Esophagus mucosa (tissue), 1 donor: ENCODE measurements around the gene DIO3. TPM values are rescaled to one million over a fixed set of nuclear protein-coding genes. Genes with fewer than 3 reads are reported as not detected.

ENCODE experiments used
- ATAC-seq: fragments of 200-7000 bp; cut with Tn5 transposase; one replicate; pipeline ENCODE4 v1.9.1; 2020
- total RNA-seq: library from RNA; stranded (reverse); gene quantifications from one replicate; pipeline ENCODE4 v1.2.4, GENCODE V29; 2023
- donor health status: DM: yes; HTN: yes; CAD: no.

The DIO3 gene
- total RNA-seq, 1 donor from 2014 or later, result 0.12 TPM

DNA sequence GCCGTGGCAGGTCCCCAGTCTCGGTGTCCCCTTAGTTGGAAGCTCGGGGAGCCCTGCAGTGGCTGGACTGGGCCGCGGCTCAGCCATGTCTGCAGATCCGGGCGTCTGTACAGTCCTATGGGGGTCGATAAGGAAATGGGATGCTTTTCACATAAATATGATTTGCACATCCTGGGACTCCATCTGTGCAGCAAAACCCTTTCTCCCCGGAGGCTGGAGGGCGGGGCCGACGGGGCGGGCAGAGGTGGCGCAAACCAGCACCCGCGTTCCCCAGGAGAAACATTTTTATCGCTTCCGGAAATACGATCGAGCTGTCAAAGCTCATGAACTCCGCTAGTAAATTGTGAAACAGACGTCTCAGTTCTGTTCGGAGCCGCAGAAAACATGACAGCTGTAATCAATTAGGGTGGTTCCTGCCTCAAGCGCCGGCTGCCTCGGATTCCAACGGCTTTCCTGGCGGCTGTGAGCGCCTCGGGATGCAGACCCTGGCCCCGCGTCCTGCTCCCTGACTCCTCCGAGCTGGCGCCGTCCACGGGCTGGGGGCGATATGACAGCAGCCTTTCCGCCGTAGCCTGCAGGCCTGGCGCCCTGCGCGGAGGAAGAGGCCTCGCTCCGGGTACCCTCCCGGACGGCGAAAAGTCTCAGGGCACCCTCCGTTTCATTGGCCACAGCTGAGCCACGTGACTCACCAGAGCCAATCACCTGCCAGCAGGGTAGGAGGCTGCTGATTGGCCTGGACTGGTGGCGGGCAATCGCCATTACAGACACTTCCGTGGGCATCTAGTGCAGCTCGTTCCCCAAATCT is 23.0 kb downstream of the DIO3 start:
- ATAC-seq, result no peak

DNA sequence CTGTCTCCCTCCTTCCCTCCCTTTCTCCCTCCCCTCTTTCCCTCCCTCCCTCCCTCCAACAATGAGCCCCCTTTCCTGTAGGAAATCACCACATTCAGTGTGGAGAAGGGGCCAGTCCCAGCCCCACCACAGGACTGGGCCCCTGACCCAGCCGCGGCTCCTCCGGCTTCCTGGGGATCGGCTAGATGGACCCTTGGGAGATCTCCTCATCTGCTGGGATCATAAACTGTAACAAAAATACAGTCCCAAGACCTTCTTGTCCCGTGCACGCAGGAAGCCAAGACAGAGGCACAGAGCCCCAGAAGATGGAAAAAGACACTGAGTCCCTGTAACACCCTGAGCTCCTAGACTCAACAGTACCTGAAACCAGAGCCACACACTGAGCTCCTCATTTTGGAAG is 23.9 kb downstream of the DIO3 start:
- no peak for ATAC-seq

DNA sequence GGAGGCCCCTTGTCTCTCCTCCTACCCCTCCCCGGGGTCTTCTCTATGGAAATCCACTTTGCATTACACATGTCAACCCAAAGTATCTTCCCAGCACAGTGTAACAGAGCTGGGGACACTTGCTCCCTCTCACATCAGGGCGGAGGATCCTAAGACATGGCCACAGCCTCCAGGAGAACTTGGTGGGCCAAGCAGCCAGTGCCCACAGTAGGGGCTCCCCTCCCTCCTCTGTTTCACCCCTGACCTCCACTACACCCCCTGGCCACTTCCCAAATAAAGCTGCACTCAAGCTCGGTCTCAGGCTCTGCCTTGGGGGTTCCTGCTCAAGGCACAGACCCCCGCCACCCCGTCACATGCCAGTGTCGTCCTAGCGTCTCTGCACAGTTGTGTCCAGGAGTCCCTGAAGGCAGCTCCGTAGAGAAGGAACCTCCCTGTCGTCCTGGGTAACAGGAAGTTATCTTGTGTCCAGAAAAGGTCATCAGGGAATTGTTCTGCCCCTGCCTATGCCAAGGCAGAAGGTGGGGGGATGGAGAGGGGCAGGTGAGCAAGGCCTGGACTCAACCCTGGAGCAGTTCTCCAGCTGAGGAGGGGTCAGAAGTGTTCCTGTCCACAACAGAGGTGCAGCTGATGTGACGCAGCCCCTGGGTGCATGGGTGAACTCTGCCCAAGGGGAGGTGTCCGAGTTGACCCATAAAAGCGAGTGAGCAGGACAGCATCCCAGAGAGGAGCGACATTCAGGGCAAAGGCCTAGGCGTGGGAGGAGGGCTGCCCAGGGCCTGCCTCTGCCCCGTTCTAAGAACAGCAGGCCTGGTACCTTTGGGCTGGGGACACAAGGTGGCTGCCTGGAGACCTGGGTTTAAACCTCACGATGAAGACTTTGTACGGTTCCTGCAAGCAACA is 25.5 kb downstream of the DIO3 start:
- ATAC-seq, result no peak

DNA sequence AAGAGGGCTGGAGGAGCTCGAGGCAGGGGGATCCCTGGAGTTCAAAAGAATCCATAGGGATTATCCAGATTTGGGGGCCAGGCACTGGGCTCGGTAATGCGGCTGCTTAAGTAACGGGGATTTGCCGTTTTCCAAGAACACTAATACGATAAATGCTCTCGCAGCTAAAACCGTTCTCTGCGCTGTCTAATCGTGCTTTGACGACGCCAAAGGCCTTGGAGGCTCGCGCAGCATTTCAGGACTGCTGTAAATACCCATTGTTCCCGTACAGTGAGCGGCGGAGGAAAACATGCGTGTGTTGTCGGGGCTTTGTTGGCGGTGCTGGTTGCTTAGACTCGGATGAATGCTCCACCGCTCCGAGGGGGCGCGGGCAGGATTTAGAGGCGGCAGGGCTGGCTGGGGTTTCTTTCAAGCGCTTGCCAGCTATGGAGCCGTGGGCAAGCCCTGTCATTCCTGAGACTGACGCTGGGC is 26.2 kb downstream of the DIO3 start:
- ATAC-seq, result no peak

DNA sequence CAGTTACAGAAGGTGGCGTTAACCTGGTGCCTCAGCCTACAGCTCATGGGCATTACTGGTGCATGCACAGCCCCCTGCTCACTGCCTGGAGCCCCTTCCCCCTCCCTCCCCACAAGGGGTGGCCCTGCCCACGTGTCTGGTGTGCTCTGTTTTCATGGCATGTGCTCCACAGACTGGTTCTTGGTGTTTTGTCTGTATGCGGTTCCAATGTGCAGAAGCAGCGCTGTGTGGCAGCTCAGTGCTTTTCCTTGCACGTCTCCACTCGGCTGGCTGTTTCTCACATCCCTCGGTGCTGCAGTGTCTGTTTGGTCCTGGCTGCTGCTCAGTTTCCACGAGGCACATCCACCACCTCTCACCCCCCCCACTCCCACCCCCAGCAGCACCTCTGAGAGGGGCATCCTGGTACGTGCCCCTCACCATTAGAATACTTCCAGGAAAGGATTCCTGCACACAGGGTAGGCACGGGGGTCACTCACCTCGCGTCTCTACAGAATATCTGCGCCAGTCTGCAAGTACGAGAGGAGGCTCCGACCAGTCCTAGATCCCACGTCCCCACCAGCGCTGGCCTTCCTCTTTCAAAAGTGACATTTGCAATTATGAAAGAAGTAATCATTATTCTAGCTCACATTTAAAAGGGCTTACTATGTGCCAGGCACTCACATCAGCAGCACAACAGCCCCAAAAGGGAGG is 27.1 kb downstream of the DIO3 start:
- ATAC-seq, result no peak

DNA sequence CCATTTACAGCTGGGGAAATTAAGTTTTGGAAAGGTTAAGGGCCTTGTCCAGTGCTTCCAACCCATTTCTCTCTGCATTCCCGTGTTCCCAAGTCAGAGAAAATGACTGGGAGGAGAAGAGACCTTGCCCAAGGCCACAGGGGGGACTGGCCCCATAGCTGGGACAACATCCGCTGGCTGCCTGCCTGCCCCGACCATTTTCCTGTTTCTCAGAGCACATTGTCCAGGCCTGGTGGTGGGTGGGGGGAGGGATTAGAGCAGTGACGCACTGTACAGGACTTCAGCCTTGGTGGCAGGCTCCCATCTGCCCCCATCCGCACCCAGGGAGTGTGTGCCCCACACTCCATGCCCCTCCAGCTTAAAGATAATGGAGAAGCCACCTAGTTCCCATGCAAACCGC is 27.7 kb downstream of the DIO3 start:
- no peak for ATAC-seq

DNA sequence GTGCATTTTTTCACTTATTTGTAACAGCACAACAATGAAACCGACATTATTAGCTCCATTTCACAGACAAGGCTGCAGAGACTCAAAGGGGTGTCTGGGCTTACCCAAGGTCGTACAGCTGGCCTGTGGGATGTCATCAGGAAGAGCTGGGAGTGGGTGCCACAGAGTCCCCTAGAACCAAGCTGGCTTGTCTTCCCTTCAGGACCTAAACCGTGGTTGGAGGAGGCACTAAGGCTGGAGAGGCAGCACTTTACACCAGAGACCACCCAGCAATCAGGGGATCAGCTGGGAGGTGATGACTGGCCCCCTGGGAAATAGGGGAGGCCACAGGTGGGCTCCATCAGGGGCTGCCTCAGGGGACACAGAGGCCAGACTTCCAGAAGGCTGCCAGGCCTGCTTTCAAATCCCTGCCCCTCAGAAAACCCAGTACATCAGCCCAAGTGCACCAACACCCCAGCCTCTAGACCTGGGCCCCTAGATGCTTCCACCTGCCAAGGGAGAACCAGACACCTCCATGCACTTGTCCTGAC is 28.3 kb downstream of the DIO3 start:
- ATAC-seq, result no peak

DNA sequence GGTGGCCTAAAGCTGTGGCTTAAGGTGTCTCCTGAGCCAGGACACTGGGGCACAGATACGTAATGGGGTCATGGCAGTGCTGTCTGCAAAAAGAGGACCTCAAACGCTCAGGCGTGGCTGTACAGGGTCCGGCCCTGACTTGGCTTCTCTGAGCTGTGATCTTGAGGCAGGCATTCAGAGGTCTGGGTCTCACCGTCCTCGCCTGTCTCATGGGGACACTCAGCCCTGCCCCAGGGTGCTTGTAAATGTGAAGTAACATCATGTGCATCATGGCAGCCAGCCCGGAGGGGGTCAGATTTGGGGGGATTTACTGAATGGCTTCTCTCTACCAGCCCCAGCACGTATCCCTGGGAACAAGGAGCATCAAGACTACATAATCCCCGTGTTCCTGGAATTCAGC is 28.8 kb downstream of the DIO3 start:
- no peak for ATAC-seq

DNA sequence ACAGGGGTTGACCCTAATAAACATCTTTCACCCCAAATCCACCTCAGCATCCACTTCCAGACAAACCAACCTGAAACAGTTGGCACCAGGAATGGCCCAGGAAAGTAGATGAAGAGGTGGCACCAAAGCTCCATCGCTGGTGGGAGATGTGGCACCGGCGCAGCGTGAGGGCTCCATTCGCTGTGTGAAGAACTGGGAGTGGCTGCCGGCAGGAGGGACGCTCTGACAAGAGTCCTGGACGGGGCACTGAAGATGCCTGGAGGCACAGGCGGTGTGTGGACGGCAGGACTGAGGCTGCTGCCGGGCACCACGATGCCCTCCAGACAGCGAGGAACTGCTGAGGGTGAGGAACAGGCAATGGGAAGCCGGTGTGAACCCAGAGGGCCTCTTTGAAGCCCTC is 29.3 kb downstream of the DIO3 start:
- no peak for ATAC-seq

DNA sequence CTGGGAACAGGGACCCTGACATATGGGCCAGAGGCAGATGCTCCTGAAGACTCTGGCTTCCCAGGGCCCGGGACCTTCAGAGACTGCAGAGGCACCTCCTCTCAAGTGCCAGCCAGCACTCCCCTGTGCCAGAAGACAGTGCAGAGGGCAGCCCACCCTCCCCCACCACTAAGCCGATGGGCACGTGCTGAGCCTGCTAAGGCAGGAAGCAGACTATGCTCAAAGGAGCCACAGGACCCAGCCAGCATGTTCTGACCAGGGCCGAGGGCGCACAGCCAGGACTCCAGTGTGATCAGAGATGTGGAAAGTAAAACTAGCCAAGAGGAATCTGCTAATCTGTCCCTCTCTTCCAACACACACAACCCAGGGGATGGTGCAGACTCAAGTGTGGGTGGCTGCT is 29.8 kb downstream of the DIO3 start:
- no peak for ATAC-seq

DNA sequence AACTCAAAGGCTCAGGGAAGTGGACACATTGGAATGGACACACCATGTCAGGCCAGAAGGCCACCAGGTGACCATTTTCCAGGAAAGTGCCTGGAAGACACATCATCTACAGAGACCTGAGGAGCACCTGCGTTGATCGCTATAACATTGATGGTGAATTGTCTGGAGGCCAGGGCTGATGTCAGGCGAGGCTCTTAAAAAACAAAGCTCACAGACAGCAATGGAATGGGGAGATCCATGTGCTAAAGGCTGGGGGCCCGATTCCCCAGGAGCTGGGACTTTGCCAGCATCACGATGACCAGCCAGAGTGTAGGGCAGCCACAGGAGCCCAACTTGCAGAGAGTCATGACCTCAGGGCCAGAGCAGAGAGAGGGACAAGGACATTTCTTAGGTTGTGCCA is 30.3 kb downstream of the DIO3 start:
- no peak for ATAC-seq

DNA sequence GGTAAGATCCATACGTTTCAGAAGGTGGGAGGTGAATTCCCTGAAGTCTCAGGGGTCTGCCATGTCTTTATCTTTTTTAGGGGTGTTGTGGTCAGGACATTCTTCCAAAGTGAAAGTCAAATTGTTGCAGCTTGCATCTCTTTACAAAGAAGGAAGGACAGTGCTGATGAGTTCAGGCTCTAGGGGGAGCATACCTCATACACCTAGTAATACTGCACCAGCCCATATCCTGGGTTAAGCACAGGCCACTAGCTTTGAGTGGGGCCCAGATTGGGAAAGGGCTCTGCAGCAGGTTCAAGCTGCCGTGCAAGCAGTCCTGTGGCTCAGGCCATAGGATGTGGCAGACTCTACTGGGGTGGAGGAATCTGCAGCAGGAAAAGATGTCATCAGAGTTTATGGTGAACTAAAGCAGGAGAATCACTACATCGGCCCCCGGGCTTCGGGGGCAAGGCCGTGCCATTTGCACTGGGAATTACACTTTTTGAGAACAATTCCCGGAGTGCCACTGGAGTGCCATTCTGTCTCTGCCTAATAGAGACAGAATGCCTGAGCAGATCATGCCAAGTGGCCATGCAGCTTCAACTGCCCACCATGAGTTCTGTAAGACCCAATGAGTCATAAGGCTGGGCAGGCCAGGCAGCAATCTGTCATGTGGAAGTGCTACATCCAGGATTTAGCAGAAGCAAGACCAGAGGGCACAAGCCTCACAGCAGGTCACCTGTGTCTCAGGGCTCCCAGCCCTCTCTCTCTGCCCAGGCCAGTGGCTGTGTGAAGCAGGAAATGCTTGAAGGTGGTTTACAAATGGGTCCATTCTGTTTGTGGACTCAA is 32.3 kb downstream of the DIO3 start:
- no peak for ATAC-seq

DNA sequence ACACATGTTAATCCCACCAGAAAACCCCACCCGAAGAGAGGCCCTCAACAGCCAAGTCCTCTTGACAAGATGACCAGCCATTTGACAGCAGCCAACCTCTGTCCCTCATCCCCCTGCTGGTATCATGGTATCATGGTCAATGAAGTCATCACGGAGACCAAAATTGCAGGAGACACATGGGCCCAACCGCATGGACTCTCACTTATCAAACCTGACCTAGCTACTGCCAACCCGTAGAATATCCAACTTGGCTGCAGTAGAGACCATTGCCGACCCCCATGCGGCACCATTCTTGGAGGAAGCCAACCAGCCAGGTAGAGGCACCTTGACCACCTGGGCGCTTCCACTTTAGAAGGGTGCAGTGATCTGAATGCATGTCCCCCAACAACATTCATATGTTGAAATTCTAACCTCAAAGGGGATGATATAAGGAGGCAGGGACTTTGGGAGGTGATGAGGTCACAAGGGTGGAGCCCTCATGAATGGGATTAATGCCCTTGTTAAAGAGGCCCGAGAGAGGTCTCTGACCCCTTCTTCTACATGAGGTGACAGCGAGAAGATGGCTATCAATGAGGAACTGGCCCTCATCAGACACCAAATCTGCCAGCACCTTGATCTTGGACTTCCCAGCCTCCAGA is 33.3 kb downstream of the DIO3 start:
- ATAC-seq, result no peak

DNA sequence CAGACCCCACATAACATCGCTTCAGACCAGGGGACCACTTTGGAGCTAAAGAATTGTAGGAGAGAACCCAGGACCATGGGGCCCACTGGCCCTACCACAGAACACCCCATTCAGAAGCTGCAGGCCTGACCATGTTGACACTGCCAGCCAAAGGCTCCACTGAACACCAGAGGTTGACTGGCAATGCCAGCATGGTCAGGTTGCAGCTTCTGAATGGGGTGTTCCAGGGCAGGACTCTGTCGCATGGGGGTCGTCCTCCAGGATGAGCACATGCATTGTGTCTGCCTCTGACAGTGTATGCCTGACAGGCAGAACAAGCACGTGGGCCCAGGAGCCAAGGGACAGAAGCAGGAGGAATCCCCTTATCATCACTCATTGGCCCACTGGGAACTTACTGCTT is 34.1 kb downstream of the DIO3 start:
- ATAC-seq, result no peak

DNA sequence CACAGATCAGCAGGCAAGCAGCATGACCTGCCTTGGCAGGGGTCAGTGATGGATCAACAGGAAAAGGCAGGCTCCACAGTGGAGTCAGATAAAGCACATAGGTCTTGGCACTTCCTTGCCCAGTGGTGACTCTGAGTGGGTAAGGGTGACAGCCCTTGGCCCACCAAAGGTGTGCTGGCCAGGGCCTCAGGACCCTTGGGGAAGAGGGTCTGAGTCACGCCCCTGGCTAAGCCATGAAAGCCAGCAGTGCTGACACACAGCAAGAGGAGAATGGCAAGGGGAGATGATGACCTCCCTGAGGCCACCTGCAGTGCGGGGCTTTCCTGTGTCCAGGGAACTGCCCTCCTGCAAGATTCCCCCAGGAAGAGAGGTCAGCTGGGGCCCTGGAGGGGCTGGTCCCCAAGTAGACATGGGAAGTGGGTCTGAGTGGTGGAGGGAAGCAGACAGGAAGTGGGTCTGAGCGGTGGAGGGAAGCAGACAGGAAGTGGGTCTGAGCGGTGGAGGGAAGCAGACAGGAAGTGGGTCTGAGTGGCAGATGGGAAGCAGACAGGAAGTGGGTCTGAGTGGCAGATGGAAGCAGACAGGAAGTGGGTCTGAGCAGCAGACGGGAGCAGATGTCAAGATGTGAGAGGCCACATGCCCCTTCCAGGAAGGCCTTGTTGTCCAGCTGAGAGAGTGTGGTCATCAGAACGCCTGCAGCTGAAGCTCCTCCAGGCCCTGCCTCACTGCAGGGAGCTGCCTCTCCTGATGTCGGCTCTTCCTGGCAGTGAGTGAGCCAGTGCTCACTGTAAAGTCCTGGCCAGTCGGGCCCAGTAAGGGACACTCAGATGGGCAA is 34.8 kb downstream of the DIO3 start:
- no peak for ATAC-seq

DNA sequence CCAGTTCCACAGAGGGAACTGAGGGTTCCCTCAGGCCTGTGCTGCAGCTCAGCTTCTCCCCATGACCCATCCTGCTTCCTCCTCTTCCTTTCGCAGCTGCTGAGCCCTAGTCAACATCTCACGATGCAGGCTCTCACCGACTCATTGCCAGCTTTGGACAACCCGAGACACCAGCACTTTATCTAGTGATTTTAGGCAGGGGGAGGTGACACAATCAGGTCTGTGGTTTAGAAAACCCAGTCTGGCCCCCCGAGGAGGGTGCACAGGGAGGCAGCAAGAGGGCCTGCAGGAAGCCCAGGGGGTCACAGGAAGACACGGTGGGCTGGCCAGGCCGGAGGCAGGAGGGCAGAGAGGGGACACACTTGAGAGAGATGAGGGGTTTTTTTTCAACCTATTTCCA is 35.4 kb downstream of the DIO3 start:
- ATAC-seq, result no peak

DNA sequence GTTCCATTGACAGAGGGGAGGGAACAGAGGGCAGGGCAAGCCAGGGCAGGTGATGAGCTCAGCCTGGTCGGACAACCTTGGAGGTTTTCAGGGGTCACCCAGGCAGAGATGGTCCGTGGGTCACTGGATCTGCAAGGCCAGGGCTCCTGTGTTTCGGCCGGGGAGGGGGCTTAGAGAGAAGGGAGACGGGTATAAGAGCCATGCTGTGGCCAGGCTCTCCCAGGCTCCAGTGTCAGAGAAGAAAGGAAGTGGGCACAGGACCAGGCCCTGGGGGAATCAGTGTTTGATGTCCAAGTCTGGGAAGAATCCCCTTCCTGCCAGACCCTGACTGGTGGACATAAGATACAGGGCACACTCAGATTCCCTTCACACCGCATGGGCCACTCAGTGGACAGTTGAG is 36.9 kb downstream of the DIO3 start:
- ATAC-seq, result no peak

DNA sequence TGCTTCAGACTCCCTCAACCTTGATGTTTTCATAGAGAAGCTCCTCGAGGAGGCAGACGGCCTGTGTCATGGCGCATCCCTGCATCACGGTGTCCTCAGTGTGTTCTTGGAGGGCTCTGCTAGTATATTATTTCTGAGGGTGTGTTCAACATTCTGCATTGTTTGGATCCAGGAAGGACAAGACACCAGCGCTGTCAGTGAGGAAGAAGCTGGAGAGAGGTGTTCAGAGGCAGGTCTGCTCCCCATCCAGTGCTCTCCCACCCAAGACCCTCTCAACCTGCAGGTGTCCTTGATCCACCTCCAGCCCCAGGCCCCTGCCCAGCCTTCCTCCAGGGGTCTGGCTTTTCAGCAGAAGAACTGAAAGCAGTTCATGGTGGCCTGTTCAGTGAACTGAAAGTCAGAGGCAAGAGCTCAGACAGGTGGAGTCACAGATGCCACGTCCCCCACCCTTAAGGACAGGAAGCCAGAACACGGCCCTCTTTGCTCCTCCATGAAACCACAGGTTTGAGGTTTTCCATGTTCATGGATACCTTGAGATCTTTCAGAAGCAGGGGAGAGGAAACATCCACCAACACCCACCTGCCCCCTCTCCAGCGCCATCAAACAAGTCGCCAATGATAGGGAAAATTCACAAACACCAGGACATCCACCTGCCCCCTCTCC is 37.4 kb downstream of the DIO3 start:
- no peak for ATAC-seq

DNA sequence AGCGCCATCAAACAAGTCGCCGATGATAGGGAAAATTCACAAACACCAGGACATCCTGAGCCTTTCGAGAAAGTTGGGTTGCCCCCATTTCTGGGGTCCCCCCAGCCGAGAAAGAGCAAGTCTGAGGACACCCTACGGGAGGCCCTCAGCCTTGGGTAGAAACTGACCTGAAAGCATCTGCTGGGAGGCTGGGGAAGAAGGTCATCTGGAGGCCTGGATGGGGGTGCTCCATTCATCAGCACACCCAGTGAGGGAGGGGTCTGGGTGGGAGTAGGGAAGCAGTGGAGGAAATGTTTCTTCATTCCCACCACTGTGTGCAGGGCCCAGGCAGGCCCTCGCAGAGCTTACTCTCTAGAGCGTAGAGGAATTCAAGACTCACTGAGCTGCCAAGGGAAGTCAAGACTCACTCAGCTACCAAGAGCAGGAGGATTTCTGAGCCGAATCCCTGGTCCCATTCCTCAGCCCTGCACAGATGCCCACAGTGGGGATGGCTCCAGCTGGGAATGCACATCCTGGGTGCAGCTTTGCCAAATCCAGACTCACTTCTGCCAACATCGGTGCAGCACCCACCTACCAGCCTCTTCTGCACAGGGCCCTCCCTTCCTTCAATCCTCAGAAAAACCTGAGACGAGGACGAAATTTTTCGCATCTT is 38.1 kb downstream of the DIO3 start:
- ATAC-seq, result no peak
